Mucosa of rectum (tissue), 2 donors: ENCODE data around the gene SMOC1.

ENCODE experiments used
- H3K27ac ChIP-seq, 2 donors: one replicate each; pipeline ENCODE4 v1.7.0; 2013; ENCODE audit warnings: inconsistent platforms in 2 of 2, low read depth in 2 of 2, low read length in 2 of 2
- H3K27me3 ChIP-seq, 2 donors: one replicate each; pipeline ENCODE4 v1.7.0; 2013; ENCODE audit warnings: low read length in 2 of 2; ENCODE audit not compliant: control insufficient read depth in 2 of 2, insufficient read depth in 2 of 2
- H3K36me3 ChIP-seq, 2 donors: one replicate each; pipeline ENCODE4 v1.7.0; 2013; ENCODE audit warnings: low read length in 2 of 2; ENCODE audit not compliant: control insufficient read depth in 2 of 2, insufficient read depth in 2 of 2
- H3K4me1 ChIP-seq, 2 donors: one replicate each; pipeline ENCODE4 v1.7.0; 2013; ENCODE audit warnings: low read length in 2 of 2, mild to moderate bottlenecking in 1 of 2; ENCODE audit not compliant: control insufficient read depth in 2 of 2, insufficient read depth in 2 of 2
- H3K4me3 ChIP-seq, 2 donors: one replicate each; pipeline ENCODE4 v1.7.0; 2013; ENCODE audit warnings: low read length in 2 of 2
- H3K9ac ChIP-seq, 2 donors: one replicate each; pipeline ENCODE4 v1.7.0; 2013; ENCODE audit warnings: low read length in 2 of 2, low read depth in 1 of 2, mild to moderate bottlenecking in 1 of 2
- H3K9me3 ChIP-seq, 2 donors: one replicate each; pipeline ENCODE4 v1.7.0; 2013; ENCODE audit warnings: low read length in 2 of 2; ENCODE audit not compliant: control insufficient read depth in 2 of 2
- donor health status: healthy.
- donor health status: Normal muscosa, but diverticular disease.

The SMOC1 gene

DNA sequence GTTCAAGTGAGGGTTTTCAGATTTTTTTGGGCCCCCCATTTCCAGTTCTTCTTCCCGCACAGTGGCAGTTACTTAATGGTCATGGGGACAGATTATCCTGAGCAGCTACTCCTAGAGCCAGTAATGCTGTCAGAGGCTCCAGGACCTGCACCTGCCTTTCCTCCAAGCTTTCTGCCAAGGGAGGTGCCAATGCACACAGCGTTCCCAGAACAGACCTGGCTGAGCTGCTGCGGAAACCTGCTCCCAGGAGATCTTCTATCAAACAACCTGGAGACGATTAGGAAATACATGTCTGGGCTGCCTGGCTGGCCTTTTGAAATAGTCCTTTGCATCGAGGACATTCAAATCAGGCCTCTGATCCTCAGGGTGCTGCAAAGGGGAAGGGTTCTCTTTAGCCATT lies 188.6 kb downstream of the SMOC1 start:
- Histone ChIP-seq H3K36me3 (no peaks in the 10 kb centered on the region), H3K4me1 (no peaks in the 10 kb centered on the region), H3K9me3 (no peaks in the 10 kb centered on the region), H3K4me3 (no peak overlapping the region), H3K9ac (no peak overlapping the region), H3K27ac (no peak overlapping the region), H3K27me3 (no peaks in the 10 kb centered on the region)

DNA sequence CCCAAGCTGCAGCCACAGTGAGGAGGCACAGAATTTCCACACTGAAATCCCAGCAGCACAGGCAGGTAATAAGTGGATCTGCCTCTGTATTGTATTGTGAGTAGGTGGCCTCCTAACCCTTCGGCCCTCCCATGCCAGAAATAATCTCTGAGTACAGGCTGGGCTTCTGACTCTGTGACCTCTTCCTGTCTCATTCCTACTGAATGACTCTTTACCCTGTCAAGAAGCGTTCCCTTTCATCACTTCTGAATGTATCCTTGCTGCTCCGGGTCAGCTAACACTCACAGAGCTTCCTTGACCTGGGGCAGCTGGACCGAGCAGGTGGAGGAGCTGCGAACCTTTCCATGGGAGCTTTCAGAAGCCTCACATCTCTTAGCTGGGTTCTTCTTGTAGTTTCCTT lies 190.0 kb downstream of the SMOC1 start:
- H3K9ac ChIP-seq = no peak overlapping the region
- H3K4me3 ChIP-seq = no peak overlapping the region
- H3K36me3 ChIP-seq = no peaks in the 10 kb centered on the region
- H3K9me3 ChIP-seq = no peaks in the 10 kb centered on the region
- no peaks in the 10 kb centered on the region for H3K4me1 ChIP-seq
- H3K27me3 ChIP-seq = no peaks in the 10 kb centered on the region
- no peak overlapping the region for H3K27ac ChIP-seq

GRCh38 chr14:70073924-70074566 lies 194.8 kb downstream of the SMOC1 start:
- H3K27me3 ChIP-seq = no peaks in the 10 kb centered on the region
- no peaks in the 10 kb centered on the region for H3K9me3 ChIP-seq
- H3K36me3 ChIP-seq = no peaks in the 10 kb centered on the region
- no peak overlapping the region for H3K27ac ChIP-seq
- no peaks in the 10 kb centered on the region for H3K4me1 ChIP-seq
- no peak overlapping the region for H3K4me3 ChIP-seq
- no peak overlapping the region for H3K9ac ChIP-seq

- H3K9ac ChIP-seq = no peak overlapping the region
- H3K27ac ChIP-seq = no peak overlapping the region
- no peaks in the 10 kb centered on the region for H3K4me1 ChIP-seq
- no peaks in the 10 kb centered on the region for H3K36me3 ChIP-seq
- H3K27me3 ChIP-seq = no peaks in the 10 kb centered on the region
- no peak overlapping the region for H3K4me3 ChIP-seq
- no peaks in the 10 kb centered on the region for H3K9me3 ChIP-seq
Measured at GRCh38 chr14:70077005-70077404, 197.8 kb downstream of the SMOC1 start.

- Histone ChIP-seq H3K9me3 (no peaks in the 10 kb centered on the region), H3K4me3 (no peak overlapping the region)
Measured at GRCh38 chr14:70077720-70078119, 198.5 kb downstream of the SMOC1 start.

DNA sequence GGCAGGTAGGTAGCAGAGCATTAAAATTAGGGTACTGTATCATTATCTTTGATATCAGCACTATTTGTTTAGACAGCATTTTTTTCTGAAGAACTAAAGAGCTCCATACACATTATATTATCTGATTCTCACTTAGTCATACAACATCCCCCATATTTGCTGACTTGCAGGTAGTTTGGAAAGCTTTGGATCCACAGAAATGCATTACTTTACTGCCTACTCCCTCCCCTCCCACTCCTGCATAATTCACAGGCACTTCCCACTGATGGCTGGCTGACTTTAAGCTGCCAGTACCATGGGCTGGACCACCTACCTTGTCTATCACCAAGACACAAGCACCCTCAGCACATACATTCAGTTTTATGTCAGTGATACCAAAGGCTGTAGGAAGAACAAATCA lies 199.1 kb downstream of the SMOC1 start:
- Histone ChIP-seq H3K27me3 (peaks cover 0 to 5% of the 10 kb centered on the region in 2 donors), H3K9ac (no peak overlapping the region), H3K36me3 (no peaks in the 10 kb centered on the region), H3K4me1 (no peaks in the 10 kb centered on the region), H3K9me3 (no peaks in the 10 kb centered on the region), H3K4me3 (no peak overlapping the region), H3K27ac (no peak overlapping the region)

More at GRCh38 chr14:70077720-70078119, 198.5 kb downstream of the SMOC1 start:
- Histone ChIP-seq H3K27me3 (peaks cover 0 to 3% of the 10 kb centered on the region in 2 donors), H3K27ac (no peak overlapping the region), H3K9ac (no peak overlapping the region), H3K4me1 (no peaks in the 10 kb centered on the region), H3K36me3 (no peaks in the 10 kb centered on the region)

GRCh38 chr14:70080076-70080475 lies 200.9 kb downstream of the SMOC1 start:
- Histone ChIP-seq H3K27ac (no peak overlapping the region), H3K36me3 (no peaks in the 10 kb centered on the region), H3K9me3 (no peaks in the 10 kb centered on the region), H3K9ac (no peak overlapping the region), H3K4me3 (no peak overlapping the region), H3K4me1 (no peaks in the 10 kb centered on the region), H3K27me3 (peaks cover 3 to 5% of the 10 kb centered on the region in 2 donors)
